OCI-LY1 (cell line): ENCODE results near the gene PHLDA2.

Source experiments
- H2AFZ ChIP-seq: fragments of 200-600 bp; sonication (generic), shearing (Covaris generic); 2 replicates; pipeline ENCODE4 v1.6.0; 2014; ENCODE audit warnings: antibody characterized with exemption, mild to moderate bottlenecking, low read length
- H3F3A ChIP-seq: fragments of 200-600 bp; sonication (generic), shearing (Covaris generic); 2 replicates; pipeline ENCODE4 v1.6.0; 2014; ENCODE audit warnings: mild to moderate bottlenecking, antibody characterized with exemption, low read length, moderate library complexity; ENCODE audit not compliant: insufficient read depth
- H3K27ac ChIP-seq: fragments of 200-600 bp; sonication (generic); 2 replicates; pipeline ENCODE4 v1.5.1; 2014; ENCODE audit warnings: low read length, mixed run types, mild to moderate bottlenecking, low read depth; ENCODE audit not compliant: poor library complexity, severe bottlenecking
- H3K27me3 ChIP-seq: fragments of 200-600 bp; sonication (generic); 2 replicates; pipeline ENCODE4 v1.6.0; 2014; ENCODE audit warnings: antibody characterized with exemption, mild to moderate bottlenecking, low read length, moderate library complexity; ENCODE audit not compliant: insufficient read depth
- H3K36me3 ChIP-seq: fragments of 200-600 bp; sonication (generic); 2 replicates; pipeline ENCODE4 v1.6.1; 2014; ENCODE audit warnings: mild to moderate bottlenecking, antibody characterized with exemption, low read length, moderate library complexity, mixed read lengths; ENCODE audit not compliant: insufficient read depth
- H3K4me1 ChIP-seq: fragments of 200-600 bp; sonication (generic); 2 replicates; pipeline ENCODE4 v1.5.1; 2014; ENCODE audit warnings: mild to moderate bottlenecking, low read length, moderate library complexity; ENCODE audit not compliant: insufficient read depth, severe bottlenecking
- H3K4me2 ChIP-seq: fragments of 200-600 bp; sonication (generic), shearing (Covaris generic); 2 replicates; pipeline ENCODE4 v1.6.1; 2014; ENCODE audit warnings: low read length
- H3K4me3 ChIP-seq: fragments of 200-600 bp; sonication (generic); 2 replicates; pipeline ENCODE4 v1.5.1; 2014; ENCODE audit warnings: low read length, low read depth, mild to moderate bottlenecking, mixed read lengths; ENCODE audit not compliant: poor library complexity, severe bottlenecking
- H3K79me2 ChIP-seq: fragments of 200-600 bp; shearing (Covaris generic); 2 replicates; pipeline ENCODE4 v1.6.1; 2016; ENCODE audit warnings: mixed run types, low read length, mixed read lengths; ENCODE audit not compliant: insufficient read depth
- H3K9ac ChIP-seq: fragments of 200-600 bp; sonication (generic), shearing (Covaris generic); 2 replicates; pipeline ENCODE4 v1.6.1; 2014; ENCODE audit warnings: mild to moderate bottlenecking, low read length, mixed read lengths
- H3K9me2 ChIP-seq: fragments of 200-600 bp; sonication (generic), shearing (Covaris generic); 2 replicates; pipeline ENCODE4 v1.6.1; 2014; ENCODE audit warnings: low read depth, mild to moderate bottlenecking, low read length, mixed read lengths
- H3K9me3 ChIP-seq: fragments of 200-600 bp; shearing (Covaris generic); 2 replicates; pipeline ENCODE4 v1.6.1; 2014; ENCODE audit warnings: low read length, mixed read lengths
- H4K20me1 ChIP-seq: fragments of 200-600 bp; sonication (generic), shearing (Covaris generic); 2 replicates; pipeline ENCODE4 v1.6.0; 2016; ENCODE audit warnings: mild to moderate bottlenecking, low read length; ENCODE audit not compliant: insufficient read depth
- EZH2 ChIP-seq: fragments of 200-600 bp; sonication (generic), shearing (Covaris generic); IDR thresholded peaks from 2 replicates; pipeline ENCODE4 v1.8.0; 2017; ENCODE audit warnings: borderline replicate concordance, mixed run types, mild to moderate bottlenecking, antibody characterized with exemption, low read length, moderate library complexity, mixed read lengths
- TF ChIP-seq, protein P1 (sequence below): fragments of 200-600 bp; sonication (generic), shearing (Covaris generic); IDR thresholded peaks from 2 replicates; pipeline ENCODE4 v1.5.1; 2017; ENCODE audit warnings: mild to moderate bottlenecking, antibody characterized with exemption, low read length, moderate library complexity, mixed read lengths

The PHLDA2 gene

DNA sequence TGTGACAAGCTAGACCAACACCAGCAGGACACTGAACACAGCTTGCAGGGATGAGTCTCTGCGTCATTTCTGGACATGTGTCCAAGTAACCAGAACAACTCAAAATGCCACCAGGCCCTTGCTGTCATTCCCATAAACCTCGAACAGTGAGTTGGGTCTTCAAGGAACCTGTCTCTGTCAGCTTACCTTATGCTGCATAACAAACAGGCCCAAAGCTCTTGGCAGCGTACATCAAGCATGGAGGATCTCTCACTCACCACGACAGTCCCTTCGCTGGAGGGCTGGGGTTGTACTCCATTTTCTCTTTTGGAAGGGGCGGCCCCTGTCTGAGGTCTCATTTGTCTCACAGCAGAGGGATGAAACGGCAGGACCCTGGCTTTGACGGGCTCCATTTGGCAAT is 50.4 kb downstream of the PHLDA2 start:
- no peak overlapping the region for H3K27ac ChIP-seq
- no peak for TF ChIP-seq EZH2
- TF ChIP-seq, protein P1, sequence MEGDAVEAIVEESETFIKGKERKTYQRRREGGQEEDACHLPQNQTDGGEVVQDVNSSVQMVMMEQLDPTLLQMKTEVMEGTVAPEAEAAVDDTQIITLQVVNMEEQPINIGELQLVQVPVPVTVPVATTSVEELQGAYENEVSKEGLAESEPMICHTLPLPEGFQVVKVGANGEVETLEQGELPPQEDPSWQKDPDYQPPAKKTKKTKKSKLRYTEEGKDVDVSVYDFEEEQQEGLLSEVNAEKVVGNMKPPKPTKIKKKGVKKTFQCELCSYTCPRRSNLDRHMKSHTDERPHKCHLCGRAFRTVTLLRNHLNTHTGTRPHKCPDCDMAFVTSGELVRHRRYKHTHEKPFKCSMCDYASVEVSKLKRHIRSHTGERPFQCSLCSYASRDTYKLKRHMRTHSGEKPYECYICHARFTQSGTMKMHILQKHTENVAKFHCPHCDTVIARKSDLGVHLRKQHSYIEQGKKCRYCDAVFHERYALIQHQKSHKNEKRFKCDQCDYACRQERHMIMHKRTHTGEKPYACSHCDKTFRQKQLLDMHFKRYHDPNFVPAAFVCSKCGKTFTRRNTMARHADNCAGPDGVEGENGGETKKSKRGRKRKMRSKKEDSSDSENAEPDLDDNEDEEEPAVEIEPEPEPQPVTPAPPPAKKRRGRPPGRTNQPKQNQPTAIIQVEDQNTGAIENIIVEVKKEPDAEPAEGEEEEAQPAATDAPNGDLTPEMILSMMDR, result no peak
- H3K4me3 ChIP-seq, result no peak overlapping the region
- H3K27me3 ChIP-seq, result no peaks in the 10 kb centered on the region; the same call in 1 of the 2 replicates
- H3K4me1 ChIP-seq, result no peaks in the 10 kb centered on the region
- H3K9ac ChIP-seq, result no peak overlapping the region
- no peak overlapping the region for H3K4me2 ChIP-seq
- H3K9me2 ChIP-seq, result no peaks in the 10 kb centered on the region
- no peak overlapping the region for H2AFZ ChIP-seq
- H3K9me3 ChIP-seq, result no peaks in the 10 kb centered on the region
- H4K20me1 ChIP-seq, result no peaks in the 10 kb centered on the region
- H3F3A ChIP-seq, result no peaks in the 10 kb centered on the region
- H3K79me2 ChIP-seq, result no peaks in the 10 kb centered on the region
- H3K36me3 ChIP-seq, result no peaks in the 10 kb centered on the region
